Breast epithelium (tissue), 4 donors: Measurements from ENCODE around the gene DDX41. TPM values are rescaled to one million over a fixed set of nuclear protein-coding genes. Genes with fewer than 3 reads are reported as not detected.
"Not testable (repeated sequence)": the region's sequence is repeated elsewhere in the genome, so short reads cannot be mapped to it uniquely, and the experiment has no call there.

Experiments used
- DNase-seq, 2 donors: peaks; one replicate each; pipeline ENCODE4 v3.0.0-alpha.2; 2019; ENCODE audit warnings: low spot score in 2 of 2
- H3K27ac ChIP-seq, 2 donors: fragments of 200-600 bp; sonication (generic) in 1 of 2; one replicate each; pipeline ENCODE4 v1.5.1; 2016 to 2019; ENCODE audit warnings: mild to moderate bottlenecking in 1 of 2
- H3K27me3 ChIP-seq, 2 donors: fragments of 200-600 bp; sonication (generic) in 1 of 2; one replicate each; pipeline versions ENCODE4 v1.5.1 to v1.6.0; 2017 to 2019; ENCODE audit warnings: control low read depth in 1 of 2, mild to moderate bottlenecking in 1 of 2
- H3K36me3 ChIP-seq: fragments of 200-600 bp; one replicate; pipeline ENCODE4 v1.5.1; 2019
- H3K4me1 ChIP-seq, 2 donors: fragments of 200-600 bp; sonication (generic); one replicate each; pipeline ENCODE4 v1.5.1; 2016 to 2019; ENCODE audit warnings: control low read depth in 1 of 2
- H3K4me3 ChIP-seq, 3 donors: fragments of 200-600 bp; sonication (generic); 1 replicate in 2 of 3; 2 replicates in 1 of 3; pipeline ENCODE4 v1.5.1; 2016 to 2019; ENCODE audit warnings: mild to moderate bottlenecking in 3 of 3, moderate library complexity in 2 of 3
- H3K9me3 ChIP-seq, 2 donors: fragments of 200-600 bp; sonication (generic) in 1 of 2; one replicate each; pipeline ENCODE4 v1.5.1; 2016 to 2019; ENCODE audit warnings: control low read depth in 1 of 2
- POLR2A ChIP-seq: fragments of 450-650 bp; IDR thresholded peaks from one replicate; pipeline ENCODE4 v1.6.1; 2016; ENCODE audit warnings: antibody characterized with exemption, mild to moderate bottlenecking, moderate library complexity
- POLR2AphosphoS5 ChIP-seq, 3 donors: sonication (generic); formaldehyde crosslinking; IDR thresholded peaks; one replicate each; pipeline ENCODE4 v1.6.1; 2017; ENCODE audit warnings: antibody characterized with exemption in 3 of 3
- intact Hi-C: fragments of 100-400 bp; cut with DNase I; formaldehyde crosslinking; loops from one replicate; pipeline ENCODE4 v1.15.1; 2023; ENCODE audit warnings: low total_unique reads
- total RNA-seq, 3 donors: library from RNA; depleted of rRNA; stranded (reverse); fragments of >200 nt; gene quantifications; one replicate each; pipeline ENCODE4 v1.1.0, GENCODE V29; 2016
- TF ChIP-seq, protein P1 (sequence below), 3 donors: fragments of 450-650 bp; IDR thresholded peaks; one replicate each; pipeline ENCODE4 v1.5.1; 2016 to 2017; ENCODE audit warnings: antibody characterized with exemption in 3 of 3, mild to moderate bottlenecking in 3 of 3, moderate library complexity in 3 of 3

DDX41 gene
- total RNA-seq, result 100 to 1,000 TPM in 2 of 3 donors, 10 to 100 TPM in 1; 76.0 to 110 (median 103) TPM

GRCh38 chr5:177516601-177517568, at the start of gene DDX41:
Gene DDX41 (minus strand): TSS chr5:177516961. CDS start chr5:177516945, 16 bp downstream.
- TF ChIP-seq POLR2AphosphoS5 (IDR thresholded peaks at IDR 0.05) (peak; percentile 91 to 96 (median 93)), POLR2A (no peak)
- TF ChIP-seq, protein P1, sequence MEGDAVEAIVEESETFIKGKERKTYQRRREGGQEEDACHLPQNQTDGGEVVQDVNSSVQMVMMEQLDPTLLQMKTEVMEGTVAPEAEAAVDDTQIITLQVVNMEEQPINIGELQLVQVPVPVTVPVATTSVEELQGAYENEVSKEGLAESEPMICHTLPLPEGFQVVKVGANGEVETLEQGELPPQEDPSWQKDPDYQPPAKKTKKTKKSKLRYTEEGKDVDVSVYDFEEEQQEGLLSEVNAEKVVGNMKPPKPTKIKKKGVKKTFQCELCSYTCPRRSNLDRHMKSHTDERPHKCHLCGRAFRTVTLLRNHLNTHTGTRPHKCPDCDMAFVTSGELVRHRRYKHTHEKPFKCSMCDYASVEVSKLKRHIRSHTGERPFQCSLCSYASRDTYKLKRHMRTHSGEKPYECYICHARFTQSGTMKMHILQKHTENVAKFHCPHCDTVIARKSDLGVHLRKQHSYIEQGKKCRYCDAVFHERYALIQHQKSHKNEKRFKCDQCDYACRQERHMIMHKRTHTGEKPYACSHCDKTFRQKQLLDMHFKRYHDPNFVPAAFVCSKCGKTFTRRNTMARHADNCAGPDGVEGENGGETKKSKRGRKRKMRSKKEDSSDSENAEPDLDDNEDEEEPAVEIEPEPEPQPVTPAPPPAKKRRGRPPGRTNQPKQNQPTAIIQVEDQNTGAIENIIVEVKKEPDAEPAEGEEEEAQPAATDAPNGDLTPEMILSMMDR (IDR thresholded peaks at IDR 0.05), result no peak
- Histone ChIP-seq H3K27me3 (no peaks in the 10 kb centered on the region), H3K27ac (peak within 1 kb of the TSS; percentile 84 to 92), H3K36me3 (peaks cover 14% of the 10 kb centered on the region), H3K4me3 (peak within 1 kb of the TSS; percentile 89 to 97 (median 94)), H3K4me1 (peaks cover 8% of the 10 kb centered on the region in 2 donors), H3K9me3 (no peaks in the 10 kb centered on the region)
- intact Hi-C loops, result no loop called here
- peak; percentile 97 to 98 for DNase-seq

DNA sequence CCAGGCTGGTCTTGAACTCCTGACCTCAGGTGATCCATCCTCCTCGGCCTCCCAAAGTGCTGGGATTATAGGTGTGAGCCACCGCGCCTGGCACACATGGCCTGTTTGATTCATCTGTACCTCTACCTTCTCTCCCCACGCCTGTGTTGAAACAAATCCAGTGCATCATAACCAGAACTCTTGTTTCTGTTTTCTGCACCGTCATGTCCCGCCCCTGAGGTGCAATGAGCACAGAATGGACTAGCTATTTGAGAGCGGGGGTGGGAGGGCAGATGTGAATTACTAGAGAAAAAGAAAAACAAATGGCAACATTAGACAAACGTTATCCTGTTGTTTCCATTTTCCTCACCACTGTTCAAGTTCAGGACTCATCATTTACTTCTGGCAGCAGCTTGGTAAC, 48.3 kb upstream of the DDX41 start:
- H3K4me1 ChIP-seq, result no peaks in the 10 kb centered on the region
- intact Hi-C loops, result no loop called here
- no peak for DNase-seq
- H3K4me3 ChIP-seq, result no peak overlapping the region
- no peak overlapping the region for H3K27ac ChIP-seq
- no peaks in the 10 kb centered on the region for H3K27me3 ChIP-seq
- H3K36me3 ChIP-seq, result no peaks in the 10 kb centered on the region
- TF ChIP-seq, protein P1 (IDR thresholded peaks at IDR 0.05), result no peak
- TF ChIP-seq POLR2AphosphoS5 (IDR thresholded peaks at IDR 0.05) (no peak), POLR2A (no peak)
- peaks cover 0 to 8% of the 10 kb centered on the region in 2 donors for H3K9me3 ChIP-seq

DNA sequence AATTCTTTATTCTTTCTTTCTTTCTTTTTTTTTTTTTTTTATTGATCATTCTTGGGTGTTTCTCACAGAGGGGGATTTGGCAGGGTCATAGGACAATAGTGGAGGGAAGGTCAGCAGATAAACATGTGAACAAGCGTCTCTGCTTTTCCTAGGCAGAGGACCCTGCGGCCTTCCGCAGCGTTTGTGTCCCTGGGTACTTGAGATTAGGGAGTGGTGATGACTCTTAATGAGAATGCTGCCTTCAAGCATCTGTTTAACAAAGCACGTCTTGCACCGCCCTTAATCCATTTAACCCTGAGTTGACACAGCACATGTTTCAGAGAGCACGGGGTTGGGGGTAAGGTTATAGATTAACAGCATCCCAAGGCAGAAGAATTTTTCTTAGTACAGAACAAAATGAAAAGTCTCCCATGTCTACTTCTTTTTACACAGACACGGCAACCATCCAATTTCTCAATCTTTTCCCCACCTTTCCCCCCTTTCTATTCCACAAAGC, 42.7 kb upstream of the DDX41 start:
- H3K36me3 ChIP-seq, H3K27me3 ChIP-seq, H3K4me1 ChIP-seq, intact Hi-C loops, DNase-seq, H3K27ac ChIP-seq, H3K9me3 ChIP-seq, H3K4me3 ChIP-seq: not testable (repeated sequence)

GRCh38 chr5:177557796-177558195, 41.0 kb upstream of the DDX41 start:
- Histone ChIP-seq H3K36me3 (no peaks in the 10 kb centered on the region), H3K4me1 (no peaks in the 10 kb centered on the region), H3K27me3 (no peaks in the 10 kb centered on the region), H3K27ac (no peak overlapping the region), H3K9me3 (peaks cover 0 to 8% of the 10 kb centered on the region in 2 donors), H3K4me3 (no peak overlapping the region)
- no peak for TF ChIP-seq POLR2AphosphoS5 (IDR thresholded peaks at IDR 0.05)
- no peak for TF ChIP-seq POLR2A
- TF ChIP-seq, protein P1 (IDR thresholded peaks at IDR 0.05), result no peak
- DNase-seq, result no peak
- intact Hi-C loops, result no loop called here

- no peak overlapping the region for H3K27ac ChIP-seq
- no peak for DNase-seq
- no peak overlapping the region for H3K4me3 ChIP-seq
- TF ChIP-seq, protein P1 (IDR thresholded peaks at IDR 0.05), result no peak
- TF ChIP-seq POLR2AphosphoS5 (IDR thresholded peaks at IDR 0.05) (no peak), POLR2A (no peak)
- H3K36me3 ChIP-seq, result no peaks in the 10 kb centered on the region
- H3K9me3 ChIP-seq, result peaks cover 0 to 8% of the 10 kb centered on the region in 2 donors
- H3K4me1 ChIP-seq, result no peaks in the 10 kb centered on the region
- no peaks in the 10 kb centered on the region for H3K27me3 ChIP-seq
- intact Hi-C loops, result no loop called here
These were observed 40.4 kb upstream of the DDX41 start for GRCh38 chr5:177557041-177557647.
